IPS DF 19.7 (cell line): Measurements from ENCODE around the gene TPRKB.
"Not testable (repeated sequence)": the region's sequence is repeated elsewhere in the genome, so short reads cannot be mapped to it uniquely, and the experiment has no call there.

Experiments used
- DNase-seq: peaks from one replicate; pipeline ENCODE4 v3.0.0-alpha.2; 2013; ENCODE audit warnings: low read depth, low spot score

Gene TPRKB

DNA sequence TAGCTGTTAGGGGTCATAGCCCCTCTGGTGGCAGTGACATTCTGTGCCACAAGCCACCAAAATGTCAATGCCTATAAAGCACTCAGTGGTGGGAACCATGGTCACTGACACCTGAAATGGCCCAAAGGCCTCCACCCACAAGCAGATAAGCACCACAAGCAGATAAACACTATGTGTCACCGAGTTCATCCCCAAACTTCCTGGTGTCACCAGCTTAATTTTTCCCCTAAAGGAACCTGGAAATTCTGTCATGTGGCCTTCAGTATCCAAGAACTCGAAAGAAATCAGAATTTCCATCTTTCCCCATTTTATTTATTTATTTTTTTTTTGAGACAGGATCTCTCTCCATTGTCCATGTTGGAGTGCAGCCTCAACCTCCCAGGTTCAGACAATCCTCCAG, 3.6 kb upstream of the TPRKB start:
- no peak for DNase-seq

GRCh38 chr2:73739101-73739500, 2.0 kb upstream of the TPRKB start:
- DNase-seq = no peak

- DNase-seq = no peak
These were observed 767 bp downstream of the TPRKB start for GRCh38 chr2:73736378-73736777.

GRCh38 chr2:73730810-73731209, 6.3 kb downstream of the TPRKB start:
- DNase-seq = no peak

DNA sequence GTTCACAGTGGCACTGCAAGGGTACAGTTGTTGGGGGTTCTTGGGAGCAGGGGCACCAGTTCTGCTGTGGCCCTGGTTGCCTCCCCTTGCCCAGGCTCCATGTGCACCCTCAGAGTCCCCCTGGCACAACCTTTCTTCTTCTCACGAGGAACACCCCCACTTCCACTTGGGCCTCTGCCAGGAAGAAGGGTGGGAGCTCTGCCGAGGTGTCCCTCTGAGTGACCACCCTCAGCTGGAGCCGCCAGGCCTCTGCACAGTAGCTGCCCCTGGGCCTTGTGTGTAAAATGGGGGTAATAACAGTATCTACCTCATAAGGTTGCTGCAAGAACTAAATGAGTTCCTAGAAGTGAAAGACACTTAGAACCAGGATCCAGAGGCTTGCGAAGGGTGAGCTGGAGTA, 8.4 kb downstream of the TPRKB start:
- no peak for DNase-seq

DNA sequence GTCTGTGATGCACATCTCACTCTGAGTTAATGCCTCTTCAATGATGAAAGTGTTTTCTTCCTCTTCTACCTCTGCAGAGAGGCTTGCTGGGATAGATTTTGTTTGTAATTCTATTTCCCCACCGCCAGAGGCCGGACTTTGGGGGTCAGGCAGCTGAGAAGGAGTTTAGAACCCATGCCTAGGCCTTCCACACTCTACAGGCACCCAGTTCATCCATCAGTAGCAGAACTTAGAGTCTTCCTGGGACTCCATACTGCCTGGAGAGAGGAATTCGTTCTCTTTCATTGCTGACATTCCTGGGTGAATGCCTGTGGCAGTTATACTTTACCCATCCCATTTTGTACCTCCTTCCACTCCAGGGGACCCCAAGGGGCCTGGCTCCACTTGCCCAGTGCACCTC, 9.1 kb downstream of the TPRKB start:
- DNase-seq = no peak

DNA sequence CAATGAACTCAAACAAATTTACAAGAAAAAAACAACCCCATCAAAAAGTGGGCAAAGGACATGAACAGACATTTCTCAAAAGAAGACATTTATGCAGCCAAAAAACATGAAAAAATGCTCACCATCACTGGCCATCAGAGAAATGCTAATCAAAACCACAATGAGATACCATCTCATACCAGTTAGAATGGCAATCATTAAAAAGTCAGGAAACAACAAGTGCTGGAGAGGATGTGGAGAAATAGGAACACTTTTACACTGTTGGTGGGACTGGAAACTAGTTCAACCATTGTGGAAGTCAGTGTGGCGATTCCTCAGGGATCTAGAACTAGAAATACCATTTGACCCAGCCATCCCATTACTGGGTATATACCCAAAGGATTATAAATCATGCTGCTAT, 10.5 kb downstream of the TPRKB start:
- DNase-seq = not testable (repeated sequence)

DNA sequence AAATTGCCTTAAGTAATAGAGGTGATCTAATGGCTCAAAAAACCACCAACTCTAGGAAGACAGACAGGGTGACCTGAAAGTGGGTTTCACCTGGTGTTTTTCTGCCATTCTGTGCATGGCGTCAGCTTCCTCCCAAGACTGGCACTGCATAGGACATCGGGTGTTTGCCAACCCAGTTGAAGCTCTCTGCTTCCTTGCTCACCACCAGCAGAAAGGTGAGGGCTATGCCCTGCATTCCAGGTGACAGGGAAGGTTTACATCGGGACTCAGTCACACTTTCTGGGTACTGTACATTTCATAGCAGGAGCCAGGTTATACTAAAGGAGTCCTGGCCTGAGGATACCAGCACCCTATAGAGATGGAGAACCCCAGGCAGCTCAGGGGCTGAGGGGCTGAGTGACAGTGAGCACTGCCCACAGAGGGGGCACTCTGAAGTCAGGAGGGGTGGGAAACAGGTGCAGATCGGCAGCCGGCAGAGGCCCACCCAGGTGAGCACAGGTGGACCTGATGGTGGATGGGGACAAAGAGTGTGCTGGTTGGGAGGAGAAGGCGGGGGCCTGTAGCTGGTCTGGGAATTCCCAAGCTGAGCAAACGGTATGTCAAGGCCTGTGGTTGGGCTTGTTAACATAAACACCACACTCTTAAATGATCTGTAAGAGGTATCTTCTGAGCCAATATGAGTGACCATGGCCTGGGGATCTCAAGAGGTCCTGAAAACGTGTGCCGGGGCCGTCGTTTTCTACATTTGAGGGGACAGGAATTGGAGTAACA, 18.1 kb downstream of the TPRKB start:
- no peak for DNase-seq

GRCh38 chr2:73718421-73718820, 18.7 kb downstream of the TPRKB start:
- no peak for DNase-seq

- not testable (repeated sequence) for DNase-seq
These were observed 19.4 kb downstream of the TPRKB start for GRCh38 chr2:73717695-73718094.

GRCh38 chr2:73717251-73717606, 19.9 kb downstream of the TPRKB start:
- DNase-seq = no peak

DNA sequence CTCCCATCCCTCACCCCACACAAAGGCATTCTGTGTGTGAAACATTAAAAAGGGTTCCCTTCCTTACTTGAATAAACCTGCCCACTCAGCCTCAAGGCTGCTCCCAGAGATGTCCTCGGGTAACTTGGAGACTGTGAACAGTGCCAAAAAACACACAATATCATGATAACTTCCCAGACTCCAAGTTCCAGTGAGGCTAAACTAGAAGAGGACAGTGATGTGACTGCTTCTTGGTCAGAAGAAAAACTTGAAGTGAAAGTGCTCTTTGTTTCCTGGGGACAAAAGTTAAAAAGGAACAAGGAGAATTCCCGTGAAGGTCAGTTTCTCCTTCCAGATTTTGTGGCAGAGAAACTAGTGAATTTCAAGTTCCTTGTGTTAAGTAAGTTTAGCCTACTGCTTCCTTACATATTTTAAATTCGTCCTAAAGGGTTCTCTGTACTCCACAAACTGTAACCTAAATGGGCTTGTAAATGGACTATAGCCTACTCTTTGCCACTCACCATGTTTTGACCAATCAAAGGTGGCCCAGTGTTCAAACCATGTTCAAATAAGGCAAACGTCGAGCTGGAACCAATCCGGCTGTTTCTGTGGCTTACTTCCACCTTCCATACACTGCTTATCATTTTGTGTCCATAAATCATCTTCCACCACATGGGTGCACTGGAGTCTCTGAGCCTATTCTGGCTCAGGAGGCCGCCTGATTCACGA, 20.4 kb downstream of the TPRKB start:
- DNase-seq = no peak

GRCh38 chr2:73714091-73714490, 23.1 kb downstream of the TPRKB start:
- DNase-seq = no peak

DNA sequence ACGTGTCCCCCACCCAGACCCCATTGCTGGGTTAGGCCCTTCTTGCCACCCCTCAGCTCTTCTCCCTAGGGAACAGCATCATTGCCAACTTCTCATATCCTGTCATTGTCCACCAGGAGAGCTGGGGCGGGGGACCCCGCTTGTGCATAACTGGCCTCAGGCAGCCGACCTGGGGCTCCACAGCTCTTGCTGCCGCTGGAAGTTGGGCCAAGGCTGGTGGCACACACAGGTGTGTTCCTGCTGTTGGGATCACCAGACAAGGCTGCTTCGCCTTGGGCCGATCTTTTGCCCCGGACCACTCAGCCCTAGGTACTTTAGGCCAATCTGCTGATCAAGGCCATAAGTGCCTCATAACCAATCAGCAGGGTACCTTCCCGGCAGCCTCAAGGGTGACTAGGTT, 28.6 kb downstream of the TPRKB start:
- DNase-seq = no peak

DNA sequence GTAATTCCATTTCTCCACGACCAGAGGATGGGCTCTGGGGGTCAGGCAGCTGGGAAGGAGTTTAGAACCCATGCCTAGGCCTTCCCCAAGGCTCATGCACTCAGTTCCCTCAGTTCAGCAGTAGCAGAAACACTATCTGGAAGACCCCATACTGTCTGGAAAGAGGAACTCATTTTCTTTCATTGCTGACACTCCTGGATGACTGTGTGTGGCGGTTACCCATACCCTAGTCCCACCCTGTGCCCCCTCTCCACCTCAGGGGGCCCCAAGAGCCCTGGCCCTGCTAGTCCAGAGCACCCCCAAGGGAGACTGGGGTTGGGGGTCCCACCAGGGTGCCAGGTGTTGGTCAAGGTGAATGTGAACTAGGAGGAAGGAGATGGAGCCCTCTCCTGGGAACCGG, 29.5 kb downstream of the TPRKB start:
- DNase-seq = no peak

GRCh38 chr2:73707058-73707457, 30.1 kb downstream of the TPRKB start:
- no peak for DNase-seq

GRCh38 chr2:73705091-73705490, 32.1 kb downstream of the TPRKB start:
- no peak for DNase-seq

DNA sequence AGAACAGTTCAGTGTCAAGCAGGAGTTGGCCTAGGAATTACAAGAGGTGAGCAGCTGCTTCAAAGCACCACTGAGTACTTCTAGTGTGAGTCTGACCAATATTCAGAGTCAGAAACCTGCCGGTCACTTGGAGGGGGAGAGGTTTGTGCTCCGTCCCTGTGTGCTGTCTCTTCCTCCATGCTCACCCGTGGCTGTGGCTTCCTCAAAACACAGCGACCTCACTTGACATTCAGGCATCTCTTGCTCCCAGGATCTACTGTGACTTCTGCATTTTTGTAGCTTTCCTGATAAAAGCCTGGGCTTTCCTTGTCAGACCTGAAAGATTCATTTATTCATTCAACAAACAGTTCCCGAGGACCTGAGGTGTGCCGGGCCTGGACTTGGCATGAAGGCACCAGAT, 32.9 kb downstream of the TPRKB start:
- no peak for DNase-seq

GRCh38 chr2:73703675-73704074, 33.5 kb downstream of the TPRKB start:
- no peak for DNase-seq

- not testable (repeated sequence) for DNase-seq
These were observed 34.2 kb downstream of the TPRKB start for GRCh38 chr2:73702852-73703493.

DNA sequence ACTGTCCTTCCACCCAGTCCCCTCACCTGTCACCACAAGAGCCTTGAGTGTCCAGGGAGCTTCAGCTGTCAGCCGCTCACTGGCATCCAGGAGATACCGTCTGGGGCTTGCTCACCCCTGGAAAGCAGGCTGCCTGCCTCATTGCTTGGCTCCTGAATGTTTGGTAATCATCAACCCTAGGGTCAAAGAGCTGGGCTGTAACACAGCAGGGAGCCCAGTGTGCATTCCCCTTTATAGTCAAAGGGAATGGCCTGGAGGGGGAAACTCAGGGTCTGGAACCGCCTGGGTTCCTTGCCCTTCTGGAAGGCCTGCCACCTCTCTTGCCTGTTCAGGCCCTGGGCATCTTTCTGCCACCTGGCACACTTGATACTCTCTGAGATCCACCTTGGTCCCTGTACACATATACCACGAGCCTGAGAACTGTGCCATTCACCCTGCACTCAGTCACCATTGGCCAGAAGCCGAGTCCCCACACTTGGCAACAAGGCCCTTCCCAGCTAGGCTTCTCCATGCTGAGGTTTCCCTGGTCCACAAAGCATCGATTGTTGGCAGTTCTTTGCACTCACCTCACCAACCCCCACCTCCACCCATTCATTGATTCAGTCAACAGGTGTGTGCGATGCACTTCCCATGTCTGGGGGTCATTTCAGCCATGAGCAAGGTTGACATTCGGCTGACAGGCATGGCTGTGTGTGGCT, 35.0 kb downstream of the TPRKB start:
- DNase-seq = no peak

- not testable (repeated sequence) for DNase-seq
These were observed 35.7 kb downstream of the TPRKB start for GRCh38 chr2:73701448-73701765.
